GM19025 (cell line): Measurements from ENCODE around the gene OTOA.
"Not testable (repeated sequence)": the region's sequence is repeated elsewhere in the genome, so short reads cannot be mapped to it uniquely, and the experiment has no call there.

Experiments used
- ATAC-seq: cut with Tn5 transposase; IDR thresholded peaks from one replicate; pipeline ENCODE4 v1.9.1; 2021; ENCODE audit warnings: mild to moderate bottlenecking, low read depth, moderate library complexity; ENCODE audit not compliant: unreplicated experiment

The OTOA gene

DNA sequence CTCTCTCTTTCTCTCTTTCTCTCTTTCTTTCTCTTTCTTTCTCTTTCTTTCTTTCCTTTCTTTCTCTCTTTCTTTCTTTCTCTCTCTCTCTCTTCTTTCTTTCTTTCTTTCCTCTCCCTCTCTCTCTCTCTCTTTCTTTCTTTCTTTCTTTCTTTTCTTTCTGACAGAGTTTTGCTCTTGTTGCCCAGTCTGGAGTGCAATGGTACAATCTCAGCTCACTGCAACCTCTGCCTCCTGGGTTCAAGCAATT lies 50.5 kb downstream of the OTOA start:
- ATAC-seq: not testable (repeated sequence)

DNA sequence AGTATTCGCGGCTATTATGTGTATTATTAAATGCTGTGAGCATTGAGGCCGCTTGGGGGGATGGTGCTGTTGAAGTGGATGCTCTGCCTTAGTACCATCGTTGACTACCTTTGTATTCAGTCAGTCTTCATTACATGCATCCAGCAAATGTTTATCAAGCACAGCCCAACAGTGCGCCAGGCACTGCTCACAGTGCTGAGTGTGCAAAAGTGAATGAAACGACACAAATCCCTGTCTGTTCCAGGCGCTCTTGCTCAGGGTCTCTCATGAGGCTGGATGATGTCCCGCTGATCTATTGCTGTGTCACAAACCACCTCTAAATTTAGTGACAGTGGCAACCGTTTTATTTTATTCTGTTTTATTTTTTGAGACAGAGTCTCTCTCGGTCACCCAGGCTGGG lies 53.8 kb downstream of the OTOA start:
- ATAC-seq: no peak

GRCh38 chr16:21719283-21719682 lies 55.5 kb downstream of the OTOA start:
- ATAC-seq: no peak

- no peak for ATAC-seq
Observed at GRCh38 chr16:21720533-21720932, 56.8 kb downstream of the OTOA start.

- no peak for ATAC-seq
Observed at GRCh38 chr16:21722771-21723455, 59.1 kb downstream of the OTOA start.

GRCh38 chr16:21723532-21723931 lies 59.8 kb downstream of the OTOA start:
- ATAC-seq: no peak

DNA sequence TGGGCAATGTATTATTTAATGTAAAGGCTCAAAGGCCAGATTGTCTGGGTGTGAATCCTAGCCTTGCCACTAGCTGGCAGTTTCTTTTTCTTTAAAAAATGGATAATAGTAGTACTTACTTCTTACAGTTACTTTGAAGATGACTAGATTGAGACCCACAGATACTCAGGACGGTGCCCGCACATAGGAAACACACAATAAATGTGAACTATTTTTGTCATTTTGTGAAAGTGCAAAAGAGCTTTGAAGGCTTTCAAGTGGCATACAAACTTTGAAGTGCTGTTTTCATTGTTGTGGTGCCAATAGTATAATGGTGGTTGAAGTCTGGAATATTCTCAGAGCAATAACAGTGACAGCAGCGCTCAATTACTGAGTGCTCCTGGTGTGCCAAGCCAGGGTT lies 63.6 kb downstream of the OTOA start:
- ATAC-seq: no peak

- not testable (repeated sequence) for ATAC-seq
Observed at GRCh38 chr16:21731233-21731632, 67.5 kb downstream of the OTOA start.

DNA sequence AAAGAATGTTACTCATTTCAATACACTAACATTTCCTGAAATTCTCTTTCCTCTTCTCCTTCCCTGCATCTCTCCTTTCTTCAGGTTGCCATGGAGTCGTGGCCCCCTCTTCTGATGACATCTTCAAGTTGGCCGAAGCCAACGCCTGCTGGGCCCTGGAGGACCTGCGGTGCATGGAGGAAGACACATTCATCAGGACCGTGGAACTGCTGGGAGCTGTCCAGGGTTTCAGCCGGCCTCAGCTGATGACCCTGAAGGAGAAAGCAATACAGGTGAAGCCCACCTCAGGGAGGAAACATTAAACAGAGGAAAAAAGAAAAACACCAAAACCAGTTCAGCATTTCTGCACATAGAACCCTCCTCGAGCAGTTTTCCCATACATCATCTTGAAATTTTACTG lies 76.9 kb downstream of the OTOA start:
- not testable (repeated sequence) for ATAC-seq

DNA sequence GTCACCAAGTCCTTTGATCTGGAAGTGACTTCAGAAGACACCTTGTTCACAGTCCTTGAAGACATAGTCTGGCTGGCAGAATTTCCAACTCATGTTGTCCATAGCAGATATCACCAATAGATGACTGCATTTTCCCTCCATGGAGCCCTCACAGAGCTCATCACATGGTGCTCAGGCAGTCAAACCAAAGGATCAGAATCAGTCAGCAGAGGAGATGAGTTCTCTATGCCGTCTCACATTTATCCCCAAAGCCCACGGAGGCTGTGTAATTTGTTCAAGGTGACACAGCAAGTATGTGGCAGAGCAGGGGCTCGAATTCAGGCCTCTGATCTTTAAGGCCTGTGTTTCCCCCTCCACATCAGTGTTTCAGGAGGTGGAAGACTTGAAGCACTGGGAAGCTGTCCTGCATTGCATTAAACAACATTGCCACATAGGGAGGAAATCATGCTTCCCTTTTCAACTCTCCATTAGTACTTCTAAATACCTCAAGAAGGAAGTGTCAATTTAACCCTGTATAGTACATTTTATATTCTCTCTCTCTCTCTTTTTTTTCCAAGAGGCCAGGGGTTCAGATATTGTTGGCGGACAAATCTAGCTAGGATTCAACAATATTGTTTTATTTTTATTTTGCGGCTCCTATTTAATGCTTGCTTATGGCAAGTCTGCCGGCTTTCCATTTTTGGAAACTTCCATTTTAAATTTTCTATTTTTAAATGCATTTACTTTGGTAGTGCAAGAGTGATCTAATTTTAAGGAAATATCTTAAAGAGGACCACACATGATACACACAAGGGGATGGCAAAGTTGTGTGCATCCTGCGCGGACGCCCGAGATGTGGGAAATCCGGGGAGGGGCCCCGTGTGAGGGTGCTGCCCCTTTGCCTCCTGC lies 92.7 kb downstream of the OTOA start:
- ATAC-seq: peak; percentile 19

DNA sequence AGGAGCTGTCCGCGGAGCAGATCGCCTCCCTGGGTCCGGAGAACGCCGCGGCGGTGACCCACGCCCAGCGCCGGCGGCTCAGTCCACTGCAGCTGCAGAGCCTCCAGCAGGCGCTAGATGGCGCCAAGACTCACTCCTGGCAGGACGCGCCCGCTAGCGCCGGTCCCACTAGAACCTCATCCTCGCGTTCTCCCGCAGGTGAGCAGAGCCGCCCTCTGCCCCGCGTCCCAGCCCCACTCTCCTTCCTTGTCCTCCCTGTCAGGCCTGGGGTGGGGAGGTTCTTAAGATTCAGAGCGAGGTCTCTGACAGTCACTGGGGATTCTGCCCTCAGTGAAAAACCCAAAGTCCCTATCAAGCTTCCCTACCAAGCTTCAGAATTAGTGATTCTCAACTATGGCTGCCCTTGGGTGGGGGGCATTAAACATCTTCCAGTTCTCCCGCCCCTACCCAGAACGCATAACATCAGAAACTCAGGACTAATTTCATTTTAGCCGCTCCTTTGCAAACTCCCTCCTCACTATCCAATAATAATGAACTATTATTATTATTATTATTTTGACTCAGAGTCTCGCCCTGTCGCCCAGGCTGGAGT lies 93.4 kb downstream of the OTOA start:
- ATAC-seq: peak; percentile 80

DNA sequence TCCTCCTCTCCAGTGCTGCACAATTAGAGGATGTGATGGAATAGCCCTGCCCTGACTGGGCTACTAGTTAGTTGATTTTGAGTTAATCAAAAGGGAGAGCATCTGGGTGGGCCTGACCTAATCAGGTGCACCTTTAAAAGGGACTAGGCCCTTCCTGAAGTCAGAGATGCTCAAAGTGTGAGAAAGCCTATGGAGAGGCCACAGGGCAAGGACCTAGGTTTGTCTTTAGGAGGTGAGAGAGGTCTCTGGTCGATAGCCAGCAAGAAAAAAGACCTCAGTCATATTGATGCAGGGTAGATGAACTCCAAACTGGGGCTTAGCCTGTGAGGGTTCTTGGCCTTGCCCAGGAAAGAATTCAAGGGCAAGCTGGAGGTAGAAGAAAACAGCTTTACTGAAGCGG lies 104.5 kb downstream of the OTOA start:
- not testable (repeated sequence) for ATAC-seq

GRCh38 chr16:21768810-21769209 lies 105.0 kb downstream of the OTOA start:
- ATAC-seq: not testable (repeated sequence)

- ATAC-seq: not testable (repeated sequence)
Observed at GRCh38 chr16:21769284-21769683, 105.5 kb downstream of the OTOA start.

DNA sequence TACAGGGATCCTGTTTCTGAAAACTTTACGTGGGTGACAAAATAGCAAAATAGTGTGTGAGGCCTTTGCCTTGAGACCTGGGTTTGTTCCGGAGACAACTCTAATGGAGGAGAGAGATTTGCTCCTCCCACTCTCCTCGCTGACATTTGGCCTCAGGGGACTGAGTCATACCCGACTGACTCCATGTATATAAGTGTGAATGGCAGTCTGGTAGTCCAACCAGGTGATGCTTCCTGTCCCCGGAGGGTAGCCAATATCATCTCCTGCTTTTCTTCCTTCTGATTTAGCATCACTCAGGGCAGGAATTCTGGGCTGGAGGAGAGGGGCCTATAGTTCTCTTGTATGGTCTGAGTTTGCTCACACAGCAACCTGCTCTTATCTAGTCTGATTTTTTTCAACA lies 106.8 kb downstream of the OTOA start:
- not testable (repeated sequence) for ATAC-seq

DNA sequence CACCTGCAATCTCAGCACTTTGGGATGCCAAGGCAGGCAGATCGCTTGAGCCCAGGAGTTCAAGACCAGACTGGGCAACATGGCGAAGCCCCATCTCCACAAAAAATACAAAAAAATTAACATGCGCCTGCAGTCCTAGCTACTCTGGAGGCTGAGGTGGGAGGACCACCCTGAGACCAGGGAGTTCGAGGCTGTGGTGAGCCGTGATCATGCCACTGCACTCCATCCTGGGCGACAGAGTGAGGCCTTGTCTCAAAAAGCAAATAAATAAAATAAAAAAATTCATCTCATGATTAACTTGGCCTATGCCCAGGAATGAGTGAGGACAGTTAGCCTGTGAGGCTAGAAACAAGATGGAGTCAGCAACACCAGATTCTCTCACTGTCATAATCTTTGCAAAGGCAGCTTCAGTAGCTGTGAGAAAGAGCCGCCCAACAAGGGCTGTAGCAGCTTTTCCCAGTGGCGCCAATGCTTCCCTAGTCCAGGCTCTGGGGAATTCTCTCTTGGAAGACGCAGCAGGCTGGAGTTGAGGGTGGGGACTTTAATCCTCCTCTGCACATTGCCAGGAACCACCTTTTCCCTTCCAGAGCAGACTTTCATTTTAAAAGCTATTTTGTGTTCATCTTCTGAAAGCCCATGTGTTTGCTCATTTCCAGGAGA lies 108.9 kb downstream of the OTOA start:
- ATAC-seq: not testable (repeated sequence)

DNA sequence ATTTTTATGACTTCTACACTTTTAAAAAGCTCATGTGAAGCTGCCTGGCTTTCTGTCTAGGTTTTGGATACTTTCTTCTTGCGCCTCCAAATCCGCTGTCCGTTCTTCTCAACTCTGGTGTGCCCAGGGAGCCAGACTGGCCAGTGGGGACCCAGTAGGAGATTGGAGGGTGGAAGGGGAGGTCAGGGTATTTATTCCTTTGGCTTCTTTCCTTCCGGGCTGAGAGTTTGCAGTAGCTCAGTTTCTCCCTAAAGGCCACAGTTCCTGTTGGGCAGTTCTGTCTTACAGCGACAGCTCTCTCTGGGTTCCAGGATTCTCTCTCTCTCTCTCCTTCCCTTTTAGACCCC lies 109.4 kb downstream of the OTOA start:
- ATAC-seq: not testable (repeated sequence)

- ATAC-seq: not testable (repeated sequence)
Observed at GRCh38 chr16:21780525-21780924, 116.8 kb downstream of the OTOA start.

DNA sequence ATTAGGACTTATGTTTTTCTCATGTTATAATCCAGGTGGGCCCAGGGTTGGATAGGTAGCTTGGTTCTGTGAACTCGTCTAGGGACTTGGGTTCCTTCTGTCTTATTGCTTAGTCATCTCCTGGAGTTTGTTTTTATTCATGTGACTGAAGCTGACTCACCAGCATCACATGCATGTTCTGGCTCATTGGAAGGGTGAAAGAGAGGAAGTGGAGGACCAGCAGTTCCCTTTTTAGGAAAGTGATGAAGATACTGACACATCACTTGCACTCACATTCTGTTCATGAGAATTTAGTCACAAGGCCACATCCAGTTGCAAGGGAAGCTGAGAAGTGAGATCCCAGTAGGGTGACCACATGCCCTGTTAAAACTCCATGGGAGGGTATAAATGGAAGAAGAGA lies 126.7 kb downstream of the OTOA start:
- not testable (repeated sequence) for ATAC-seq

DNA sequence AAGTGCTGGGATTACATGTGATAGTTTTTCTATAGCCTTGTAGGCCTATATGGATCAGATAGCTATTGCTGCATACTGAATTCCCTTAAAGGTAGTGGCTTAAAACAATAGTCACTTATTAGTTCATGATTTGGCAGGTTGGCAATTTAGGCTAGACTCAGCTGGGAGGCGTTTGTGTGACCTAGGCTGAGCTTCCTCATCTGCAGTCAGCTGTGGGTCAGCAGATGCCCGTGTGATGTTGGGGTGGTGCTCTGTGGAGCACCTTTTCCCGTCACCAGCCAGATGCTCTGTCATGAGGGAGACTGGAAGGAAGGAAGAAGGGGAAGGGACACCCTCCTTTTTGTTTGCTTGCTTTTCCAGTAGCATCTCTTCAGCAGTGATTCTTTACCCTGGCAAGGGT lies 129.5 kb downstream of the OTOA start:
- not testable (repeated sequence) for ATAC-seq

GRCh38 chr16:21798601-21799000 lies 134.8 kb downstream of the OTOA start:
- not testable (repeated sequence) for ATAC-seq
